NB4 (cell line): ENCODE data around the gene CARM1.

Experiments
- DNase-seq: peaks from one replicate; pipeline ENCODE4 v3.0.0; 2010; ENCODE audit warnings: low read depth
- H3K4me3 ChIP-seq: one replicate; pipeline ENCODE4 v1.5.1; 2011; ENCODE audit warnings: mild to moderate bottlenecking, low read depth, low read length, moderate library complexity
- MYC ChIP-seq: IDR thresholded peaks from 2 replicates; pipeline ENCODE4 v1.6.1; 2011; ENCODE audit warnings: low read depth, low read length
- POLR2A ChIP-seq: IDR thresholded peaks from 2 replicates; pipeline ENCODE4 v1.6.1; 2011; ENCODE audit warnings: mild to moderate bottlenecking; ENCODE audit not compliant: insufficient read length; ENCODE audit errors: extremely low read depth
- TF ChIP-seq, protein P1 (sequence below): IDR thresholded peaks from 2 replicates; pipeline ENCODE4 v1.6.1; 2011; ENCODE audit warnings: low read depth, low read length
- TF ChIP-seq, protein P2 (sequence below): IDR thresholded peaks from one replicate; pipeline ENCODE4 v1.5.1; 2012; ENCODE audit warnings: low read depth, low read length

The CARM1 gene

DNA sequence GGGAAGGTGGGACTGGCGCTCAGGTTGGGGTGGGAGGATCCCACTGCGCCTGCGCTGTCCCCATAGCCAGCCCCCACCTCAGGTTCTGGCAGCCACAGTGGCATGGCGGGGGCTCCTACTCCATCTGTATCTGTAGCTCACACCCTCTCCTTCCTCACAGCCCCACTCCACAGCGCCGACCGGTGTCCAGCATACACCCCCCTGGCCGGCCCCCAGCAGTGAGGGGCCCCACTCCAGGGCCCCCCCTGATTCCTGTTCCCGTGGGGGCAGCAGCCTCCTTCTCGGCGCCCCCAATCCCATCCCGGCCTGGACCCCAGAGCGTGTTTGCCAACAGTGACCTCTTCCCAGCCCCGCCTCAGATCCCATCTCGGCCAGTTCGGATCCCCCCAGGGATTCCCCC, 41.4 kb upstream of the CARM1 start:
- TF ChIP-seq, protein P1, sequence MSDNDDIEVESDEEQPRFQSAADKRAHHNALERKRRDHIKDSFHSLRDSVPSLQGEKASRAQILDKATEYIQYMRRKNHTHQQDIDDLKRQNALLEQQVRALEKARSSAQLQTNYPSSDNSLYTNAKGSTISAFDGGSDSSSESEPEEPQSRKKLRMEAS: no peak
- TF ChIP-seq POLR2A (no peak), MYC (no peak)
- TF ChIP-seq, protein P2, sequence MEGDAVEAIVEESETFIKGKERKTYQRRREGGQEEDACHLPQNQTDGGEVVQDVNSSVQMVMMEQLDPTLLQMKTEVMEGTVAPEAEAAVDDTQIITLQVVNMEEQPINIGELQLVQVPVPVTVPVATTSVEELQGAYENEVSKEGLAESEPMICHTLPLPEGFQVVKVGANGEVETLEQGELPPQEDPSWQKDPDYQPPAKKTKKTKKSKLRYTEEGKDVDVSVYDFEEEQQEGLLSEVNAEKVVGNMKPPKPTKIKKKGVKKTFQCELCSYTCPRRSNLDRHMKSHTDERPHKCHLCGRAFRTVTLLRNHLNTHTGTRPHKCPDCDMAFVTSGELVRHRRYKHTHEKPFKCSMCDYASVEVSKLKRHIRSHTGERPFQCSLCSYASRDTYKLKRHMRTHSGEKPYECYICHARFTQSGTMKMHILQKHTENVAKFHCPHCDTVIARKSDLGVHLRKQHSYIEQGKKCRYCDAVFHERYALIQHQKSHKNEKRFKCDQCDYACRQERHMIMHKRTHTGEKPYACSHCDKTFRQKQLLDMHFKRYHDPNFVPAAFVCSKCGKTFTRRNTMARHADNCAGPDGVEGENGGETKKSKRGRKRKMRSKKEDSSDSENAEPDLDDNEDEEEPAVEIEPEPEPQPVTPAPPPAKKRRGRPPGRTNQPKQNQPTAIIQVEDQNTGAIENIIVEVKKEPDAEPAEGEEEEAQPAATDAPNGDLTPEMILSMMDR: no peak
- no peak for DNase-seq
- H3K4me3 ChIP-seq: no peak overlapping the region

DNA sequence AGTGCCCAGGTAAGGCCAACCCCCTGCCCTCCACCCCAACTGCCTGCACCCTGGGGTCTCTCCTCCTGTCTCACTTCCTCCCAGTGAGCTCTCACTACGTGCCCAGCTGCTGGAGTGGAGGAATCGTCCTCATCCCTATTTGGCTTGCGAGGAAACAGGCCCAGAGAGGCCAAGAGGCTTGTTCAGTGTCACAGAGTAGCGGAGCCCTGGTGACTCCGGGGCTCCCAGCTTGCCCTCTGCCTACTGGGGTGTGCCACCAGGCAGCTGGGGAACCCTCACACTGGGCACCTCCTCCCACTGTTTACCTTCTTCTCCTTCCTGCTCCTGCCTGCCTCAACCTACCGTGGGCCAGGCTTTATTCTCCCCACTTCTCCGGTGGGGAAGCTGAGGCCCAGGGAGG, 41.0 kb upstream of the CARM1 start:
- no peak for DNase-seq
- H3K4me3 ChIP-seq: no peak overlapping the region
- TF ChIP-seq POLR2A: no peak
- TF ChIP-seq, protein P1: no peak

DNA sequence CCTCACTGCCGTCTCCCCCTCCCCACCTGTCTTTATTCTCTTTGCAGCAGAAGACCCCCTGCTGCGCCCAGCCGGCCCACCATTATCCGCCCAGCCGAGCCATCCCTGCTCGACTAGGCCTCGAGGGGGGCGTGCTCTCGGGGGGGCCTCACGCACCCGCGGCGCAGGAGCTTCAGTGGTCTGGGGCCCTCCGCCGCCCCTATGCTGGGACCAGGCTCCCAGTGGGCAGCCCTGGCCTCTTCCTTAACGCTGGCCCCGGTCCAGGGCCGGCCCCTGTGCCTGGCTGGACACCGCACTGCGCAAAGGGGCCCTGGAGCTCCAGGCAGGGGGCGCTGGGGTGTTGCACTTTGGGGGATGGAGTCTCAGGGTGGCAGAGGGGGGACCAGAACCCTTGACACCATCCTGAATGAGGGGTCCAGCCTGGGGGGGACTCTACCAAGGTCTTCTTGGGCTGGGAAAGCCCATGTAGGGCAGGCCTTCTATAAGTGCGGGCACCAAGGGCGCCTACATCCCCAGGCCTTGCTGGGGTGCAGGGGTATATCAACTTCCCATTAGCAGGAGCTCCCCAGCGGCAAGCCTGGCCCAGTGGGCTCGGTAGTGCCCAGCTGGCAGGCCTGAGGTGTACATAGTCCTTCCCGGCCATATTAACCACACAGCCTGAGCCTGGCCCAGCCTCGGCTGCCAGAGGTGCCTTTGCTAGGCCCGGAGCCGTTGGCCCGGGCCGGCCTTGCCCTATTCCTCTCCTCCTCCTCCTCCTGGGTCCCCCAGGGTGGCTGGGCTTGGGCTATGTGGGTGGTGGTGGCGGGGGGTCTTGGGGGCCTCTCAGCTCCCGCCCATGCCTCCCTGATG, 40.2 kb upstream of the CARM1 start:
- TF ChIP-seq, protein P2: no peak
- TF ChIP-seq MYC: no peak
- TF ChIP-seq, protein P1: no peak
- TF ChIP-seq POLR2A: no peak
- H3K4me3 ChIP-seq: no peak overlapping the region
- DNase-seq: no peak

DNA sequence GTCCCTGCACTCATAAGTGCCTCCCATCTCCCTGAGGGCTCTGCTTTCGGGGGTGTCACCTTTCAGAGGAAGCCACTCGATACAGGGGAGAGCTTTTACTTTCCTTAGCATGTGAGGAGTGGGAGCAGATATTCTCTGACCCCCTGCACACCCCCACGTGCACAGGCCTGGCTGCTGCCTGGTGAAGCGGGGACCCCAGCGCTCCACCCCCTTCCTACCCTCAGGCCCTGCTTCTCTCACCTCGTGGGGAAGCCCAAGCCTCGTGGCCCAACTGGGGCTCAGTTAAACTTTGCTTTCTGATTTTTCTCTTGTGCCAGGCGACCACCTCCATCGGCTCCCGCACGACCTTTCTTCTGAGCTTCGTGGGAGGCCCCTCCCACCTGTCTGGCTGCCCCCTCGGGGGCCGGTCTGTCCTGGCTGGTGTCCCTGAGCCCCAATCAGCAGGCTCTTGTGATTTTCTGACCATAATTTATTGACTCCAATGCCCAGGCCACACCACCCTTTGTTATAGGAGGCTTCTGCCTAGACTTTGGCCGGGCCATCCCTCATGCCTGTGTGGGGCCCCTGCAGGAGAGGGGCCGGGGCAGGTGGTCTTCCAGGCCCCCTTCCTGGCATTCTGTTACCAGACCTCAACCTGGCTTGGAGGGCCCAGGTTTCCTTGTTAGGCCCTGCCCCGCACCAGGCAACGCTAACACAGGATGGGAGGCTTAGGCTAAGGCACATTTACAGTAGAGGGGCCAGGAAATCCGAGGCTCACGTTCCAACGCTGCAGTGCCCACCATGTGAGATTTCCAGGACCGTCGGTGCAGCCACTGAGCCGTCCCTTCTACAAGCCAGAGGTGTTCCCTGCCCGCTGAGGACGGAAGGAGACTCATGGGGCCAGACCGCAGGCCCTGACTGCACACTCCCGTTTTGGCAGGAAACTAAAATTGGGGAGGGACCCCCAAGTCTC, 39.1 kb upstream of the CARM1 start:
- no peak for DNase-seq
- TF ChIP-seq, protein P1: no peak
- TF ChIP-seq, protein P2: no peak
- TF ChIP-seq MYC: no peak
- TF ChIP-seq POLR2A: no peak

DNA sequence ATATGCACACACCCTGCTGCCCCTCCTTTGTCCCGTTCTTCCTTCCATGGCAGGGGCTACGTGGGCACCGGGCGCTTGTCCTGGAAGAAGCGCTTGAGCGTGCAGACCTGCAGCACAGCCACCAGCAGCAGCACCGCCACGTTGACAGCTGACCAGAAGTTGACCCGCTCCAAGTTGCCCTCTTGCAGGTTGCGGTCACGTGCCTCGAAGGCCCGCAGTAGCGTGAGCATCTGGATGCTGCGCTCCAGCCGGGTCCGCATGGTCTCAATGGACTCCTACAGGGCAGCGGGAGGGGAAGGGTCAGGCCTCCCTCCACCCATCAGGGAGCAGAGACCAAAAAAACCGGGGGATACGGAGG, 38.4 kb upstream of the CARM1 start:
- TF ChIP-seq, protein P2: no peak
- TF ChIP-seq, protein P1: no peak
- TF ChIP-seq MYC (no peak), POLR2A (no peak)

More for the DNA sequence above, 39.1 kb upstream of the CARM1 start:
- H3K4me3 ChIP-seq: no peak overlapping the region

DNA sequence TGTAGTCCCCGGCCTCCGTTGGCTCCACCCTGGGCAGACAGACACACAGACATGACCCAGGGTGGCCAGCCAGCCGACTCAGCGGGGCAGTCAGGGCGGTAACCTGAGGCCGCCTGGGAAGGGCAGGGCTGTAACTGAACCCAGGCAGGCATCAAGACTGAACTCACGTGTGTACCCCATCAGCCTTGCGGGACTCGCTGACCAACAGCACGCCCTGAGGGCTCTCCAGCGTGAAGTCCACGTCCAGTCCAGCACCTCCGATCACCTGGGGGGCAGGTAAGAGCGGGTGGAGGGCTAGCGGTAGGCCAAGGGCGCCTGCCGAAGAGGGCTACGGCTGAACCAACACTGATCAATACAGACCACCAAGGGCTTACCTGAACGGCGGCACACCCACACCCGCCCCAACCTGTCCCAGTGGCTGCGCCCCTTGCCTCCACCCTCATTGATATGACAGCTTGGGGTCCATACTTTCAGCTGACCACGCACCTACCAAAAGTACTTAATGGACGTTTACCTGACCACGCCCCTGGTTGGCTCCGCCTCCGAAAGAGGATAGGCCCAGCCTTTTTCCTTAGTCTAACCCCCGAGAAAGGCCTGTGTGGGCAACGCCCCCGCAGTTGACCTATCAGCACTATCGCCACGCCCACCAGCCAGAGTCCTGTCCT, 36.1 kb upstream of the CARM1 start:
- TF ChIP-seq, protein P1: peak; percentile 21
- TF ChIP-seq MYC: no peak

More for the DNA sequence above, 38.4 kb upstream of the CARM1 start:
- DNase-seq: no peak
- no peak overlapping the region for H3K4me3 ChIP-seq

More for the DNA sequence above, 36.1 kb upstream of the CARM1 start:
- H3K4me3 ChIP-seq: peak overlapping the region; percentile 49
- peak; percentile 32 for DNase-seq
